Measurements from ENCODE around the gene TXNRD1.

Gene TXNRD1

GRCh38 chr12:104350211-104351056 is 134.9 kb downstream of the TXNRD1 start:
- no peak for DNase-seq (ENCODE audit: low read depth)

- DNase-seq (ENCODE audit: low read depth): no peak
Observed at GRCh38 chr12:104351057-104351983, 135.7 kb downstream of the TXNRD1 start.

- DNase-seq (ENCODE audit: low read depth): peak; percentile 26
Observed at GRCh38 chr12:104352106-104352713, 136.6 kb downstream of the TXNRD1 start.

- DNase-seq (ENCODE audit: low read depth): no peak
Observed at GRCh38 chr12:104353012-104353981, 137.7 kb downstream of the TXNRD1 start.

GRCh38 chr12:104354167-104354867 is 138.7 kb downstream of the TXNRD1 start:
- no peak for DNase-seq (ENCODE audit: low read depth)

GRCh38 chr12:104354868-104355570 is 139.4 kb downstream of the TXNRD1 start:
- DNase-seq (ENCODE audit: low read depth): no peak

- DNase-seq (ENCODE audit: low read depth): no peak
Observed at GRCh38 chr12:104355630-104356029, 140.1 kb downstream of the TXNRD1 start.

GRCh38 chr12:104356231-104357115 is 140.9 kb downstream of the TXNRD1 start:
- no peak for DNase-seq (ENCODE audit: low read depth)

GRCh38 chr12:104357421-104357952 is 141.9 kb downstream of the TXNRD1 start:
- peak; percentile 19 for DNase-seq (ENCODE audit: low read depth)

- peak; percentile 25 for DNase-seq (ENCODE audit: low read depth)
Observed at GRCh38 chr12:104358353-104359003, 142.9 kb downstream of the TXNRD1 start.

GRCh38 chr12:104359216-104359615 is 143.6 kb downstream of the TXNRD1 start:
- no peak for DNase-seq (ENCODE audit: low read depth)

- DNase-seq (ENCODE audit: low read depth): no peak
Observed at GRCh38 chr12:104360157-104360556, 144.6 kb downstream of the TXNRD1 start.

GRCh38 chr12:104360983-104361707 is 145.6 kb downstream of the TXNRD1 start:
- DNase-seq (ENCODE audit: low read depth): no peak

GRCh38 chr12:104365921-104366410 is 150.4 kb downstream of the TXNRD1 start:
- no peak for DNase-seq (ENCODE audit: low read depth)

GRCh38 chr12:104369708-104370107 is 154.1 kb downstream of the TXNRD1 start:
- DNase-seq (ENCODE audit: low read depth): no peak

GRCh38 chr12:104371043-104371870 is 155.7 kb downstream of the TXNRD1 start:
- no peak for DNase-seq (ENCODE audit: low read depth)
